NB4 (cell line): ENCODE results near the gene ANP32A.

ENCODE experiments used
- CTCF ChIP-seq: IDR thresholded peaks from one replicate; pipeline ENCODE4 v1.5.1; 2012; ENCODE audit warnings: low read depth, low read length
- MYC ChIP-seq: IDR thresholded peaks from 2 replicates; pipeline ENCODE4 v1.6.1; 2011; ENCODE audit warnings: low read depth, low read length
- POLR2A ChIP-seq: IDR thresholded peaks from 2 replicates; pipeline ENCODE4 v1.6.1; 2011; ENCODE audit warnings: mild to moderate bottlenecking; ENCODE audit not compliant: insufficient read length; ENCODE audit errors: extremely low read depth
- TF ChIP-seq, protein P1 (sequence below): IDR thresholded peaks from 2 replicates; pipeline ENCODE4 v1.6.1; 2011; ENCODE audit warnings: low read depth, low read length

- TF ChIP-seq, protein P1, sequence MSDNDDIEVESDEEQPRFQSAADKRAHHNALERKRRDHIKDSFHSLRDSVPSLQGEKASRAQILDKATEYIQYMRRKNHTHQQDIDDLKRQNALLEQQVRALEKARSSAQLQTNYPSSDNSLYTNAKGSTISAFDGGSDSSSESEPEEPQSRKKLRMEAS = no peak
- no peak for TF ChIP-seq CTCF
- no peak for TF ChIP-seq POLR2A
- TF ChIP-seq MYC = no peak
These were observed 54.9 kb downstream of the ANP32A start for GRCh38 chr15:68765602-68766368.
